A673 (cell line): ENCODE data around the gene SPATA2L. TPM values are rescaled to one million over a fixed set of nuclear protein-coding genes. Genes with fewer than 3 reads are reported as not detected.

Experiments used
- BruUV-seq: library from RNA; stranded (reverse); fragments of 400-500 nt; replicated peaks from 2 replicates; lab custom pipeline; 2021; lab: Mats Ljungman, UMichigan
- CTCF ChIA-PET: fragments of 300-600 bp; sonication (Branson Sonifier 250); formaldehyde crosslinking; loops from one replicate; lab custom pipeline; 2022; ENCODE audit warnings: antibody characterized with exemption; lab: Charles Lee
- POLR2A ChIA-PET: fragments of 300-600 bp; sonication (Branson Sonifier 250); formaldehyde crosslinking; loops from one replicate; lab custom pipeline; 2022; ENCODE audit warnings: antibody characterized with exemption; ENCODE audit not compliant: low non-redundant PET; lab: Charles Lee
- DNase-seq: peaks from one replicate; pipeline ENCODE4 v3.0.0-alpha.2; 2015; ENCODE audit warnings: low spot score
- H3K27ac ChIP-seq: fragments of 200-600 bp; sonication (generic); 2 replicates; pipeline ENCODE4 v1.5.1; 2016; ENCODE audit warnings: mixed run types, low read depth, mild to moderate bottlenecking, mixed read lengths, antibody characterized with exemption, low read length; ENCODE audit not compliant: poor library complexity, severe bottlenecking
- H3K27me3 ChIP-seq: fragments of 200-600 bp; sonication (generic); replicated peaks from 2 replicates; pipeline ENCODE4 v1.6.1; 2017; ENCODE audit warnings: mixed run types, low read depth, mild to moderate bottlenecking, mixed read lengths, antibody characterized with exemption, low read length; ENCODE audit not compliant: insufficient read depth, poor library complexity
- H3K36me3 ChIP-seq: fragments of 200-600 bp; sonication (generic); 2 replicates; pipeline ENCODE4 v1.6.1; 2016; ENCODE audit warnings: mixed run types, mild to moderate bottlenecking, mixed read lengths, antibody characterized with exemption, low read length; ENCODE audit not compliant: insufficient read depth, poor library complexity, severe bottlenecking
- H3K4me1 ChIP-seq: fragments of 200-600 bp; sonication (generic); 2 replicates; pipeline ENCODE4 v1.6.1; 2017; ENCODE audit warnings: mixed run types, mild to moderate bottlenecking, mixed read lengths, antibody characterized with exemption, low read length; ENCODE audit not compliant: insufficient read depth, poor library complexity, severe bottlenecking
- H3K4me3 ChIP-seq: fragments of 200-600 bp; sonication (generic); 2 replicates; pipeline ENCODE4 v1.5.1; 2016; ENCODE audit warnings: low read depth, mixed run types, mild to moderate bottlenecking, mixed read lengths, low read length; ENCODE audit not compliant: poor library complexity, severe bottlenecking
- H3K9me3 ChIP-seq: fragments of 200-600 bp; sonication (generic); 2 replicates; pipeline ENCODE4 v1.6.1; 2016; ENCODE audit warnings: mixed run types, low read depth, mild to moderate bottlenecking, mixed read lengths, antibody characterized with exemption, low read length; ENCODE audit not compliant: poor library complexity, severe bottlenecking
- EZH2 ChIP-seq: fragments of 200-600 bp; sonication (generic); IDR thresholded peaks from 2 replicates; pipeline ENCODE4 v1.6.1; 2017; ENCODE audit warnings: borderline replicate concordance, low read depth, mild to moderate bottlenecking, mixed read lengths, antibody characterized with exemption, low read length; ENCODE audit not compliant: poor library complexity, severe bottlenecking
- intact Hi-C: fragments of 100-400 bp; cut with micrococcal nuclease; formaldehyde crosslinking; loops from one replicate; pipeline ENCODE4 v1.10.0; 2022; ENCODE audit not compliant: unreplicated experiment
- total RNA-seq: library from RNA; stranded (reverse); gene quantifications from 2 replicates; pipeline ENCODE4 v1.2.3, GENCODE V29; 2021
- TF ChIP-seq, protein P1 (sequence below): fragments of 300-800, 200-600 bp; sonication (generic); conservative IDR thresholded peaks from 2 replicates; pipeline ENCODE4 v1.5.1; 2017; ENCODE audit warnings: low read depth, mild to moderate bottlenecking, antibody characterized with exemption, low read length, moderate library complexity, mixed read lengths

SPATA2L gene
- total RNA-seq, 1 experiment from 2014 or later: 19.1 TPM

DNA sequence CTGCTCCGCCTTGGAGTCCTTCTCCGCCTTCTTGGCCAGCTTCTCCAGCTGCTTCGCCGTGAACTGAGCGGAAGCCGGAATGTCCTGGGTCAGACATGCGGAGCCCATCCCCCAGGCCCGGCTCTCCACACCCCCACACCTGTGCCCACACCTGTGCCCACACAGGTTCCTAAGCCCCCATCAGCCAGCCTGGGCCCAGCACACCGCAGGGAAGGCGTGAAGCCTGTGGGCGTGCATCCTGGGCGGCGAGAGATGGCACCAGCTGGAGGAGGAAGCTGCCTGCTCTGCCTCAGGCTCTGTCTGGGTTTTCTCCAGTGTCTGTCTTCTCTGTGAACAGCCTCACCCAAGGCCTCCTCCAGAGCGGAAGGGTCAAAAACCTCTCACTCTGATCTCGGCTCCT, 49.9 kb downstream of the SPATA2L start:
- Histone ChIP-seq H3K9me3 (no peaks in the 10 kb centered on the region), H3K36me3 (peaks cover 10% of the 10 kb centered on the region), H3K4me3 (no peak overlapping the region), H3K4me1 (peaks cover 4% of the 10 kb centered on the region), H3K27ac (no peak overlapping the region), H3K27me3 (no peaks in the 10 kb centered on the region)
- DNase-seq: no peak
- CTCF ChIA-PET: no interaction called here
- intact Hi-C loops: no loop called here
- POLR2A ChIA-PET: no interaction called here
- no peak for TF ChIP-seq EZH2
- TF ChIP-seq, protein P1, sequence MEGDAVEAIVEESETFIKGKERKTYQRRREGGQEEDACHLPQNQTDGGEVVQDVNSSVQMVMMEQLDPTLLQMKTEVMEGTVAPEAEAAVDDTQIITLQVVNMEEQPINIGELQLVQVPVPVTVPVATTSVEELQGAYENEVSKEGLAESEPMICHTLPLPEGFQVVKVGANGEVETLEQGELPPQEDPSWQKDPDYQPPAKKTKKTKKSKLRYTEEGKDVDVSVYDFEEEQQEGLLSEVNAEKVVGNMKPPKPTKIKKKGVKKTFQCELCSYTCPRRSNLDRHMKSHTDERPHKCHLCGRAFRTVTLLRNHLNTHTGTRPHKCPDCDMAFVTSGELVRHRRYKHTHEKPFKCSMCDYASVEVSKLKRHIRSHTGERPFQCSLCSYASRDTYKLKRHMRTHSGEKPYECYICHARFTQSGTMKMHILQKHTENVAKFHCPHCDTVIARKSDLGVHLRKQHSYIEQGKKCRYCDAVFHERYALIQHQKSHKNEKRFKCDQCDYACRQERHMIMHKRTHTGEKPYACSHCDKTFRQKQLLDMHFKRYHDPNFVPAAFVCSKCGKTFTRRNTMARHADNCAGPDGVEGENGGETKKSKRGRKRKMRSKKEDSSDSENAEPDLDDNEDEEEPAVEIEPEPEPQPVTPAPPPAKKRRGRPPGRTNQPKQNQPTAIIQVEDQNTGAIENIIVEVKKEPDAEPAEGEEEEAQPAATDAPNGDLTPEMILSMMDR: no peak
- no TSS peak for BruUV-seq

DNA sequence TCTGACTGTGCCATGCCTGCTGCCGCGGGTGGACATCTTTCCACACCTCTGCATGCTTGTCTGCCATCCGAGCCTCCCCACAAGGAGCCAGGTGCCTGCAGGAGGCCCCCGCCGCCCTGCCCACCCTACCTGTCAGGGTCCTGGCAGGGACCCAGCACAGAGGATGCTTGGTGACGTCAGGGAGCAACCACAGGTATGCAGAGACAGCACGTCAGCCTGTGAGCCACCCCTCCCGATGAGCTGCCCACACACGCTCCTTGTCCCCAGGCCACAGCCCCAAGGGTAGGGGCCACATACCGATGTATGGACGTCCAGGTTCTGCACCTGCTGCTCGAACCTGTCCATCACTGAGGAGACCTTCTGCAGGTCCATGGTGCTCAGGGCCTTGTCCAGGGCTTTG, 54.6 kb downstream of the SPATA2L start:
- H3K27me3 ChIP-seq: no peaks in the 10 kb centered on the region
- H3K9me3 ChIP-seq: no peaks in the 10 kb centered on the region
- BruUV-seq: no TSS peak
- H3K4me3 ChIP-seq: no peak overlapping the region
- no peaks in the 10 kb centered on the region for H3K4me1 ChIP-seq
- intact Hi-C loops: no loop called here
- H3K36me3 ChIP-seq: peaks cover 24% of the 10 kb centered on the region
- DNase-seq: no peak
- POLR2A ChIA-PET: no interaction called here
- CTCF ChIA-PET: no interaction called here
- no peak for TF ChIP-seq EZH2
- no peak overlapping the region for H3K27ac ChIP-seq

Other genes starting within 250 kb of the SPATA2L start
- gene ANKRD11, start 211.1 kb downstream of the SPATA2L start, total RNA-seq: 217 and 248 TPM in 2 replicates
- 100 and 113 TPM in 2 replicates for gene SPG7, start 193.3 kb downstream of the SPATA2L start, total RNA-seq
- gene RPL13, start 141.0 kb downstream of the SPATA2L start, total RNA-seq: 2,140 and 2,205 TPM in 2 replicates
- gene CPNE7, start 125.9 kb downstream of the SPATA2L start, total RNA-seq: 108 and 109 TPM in 2 replicates
- gene DPEP1, start 88.1 kb downstream of the SPATA2L start, total RNA-seq: 0.49 and 0.52 TPM in 2 replicates
- gene CHMP1A, start 44.0 kb downstream of the SPATA2L start, total RNA-seq: 104 and 110 TPM in 2 replicates
- gene SPATA33, start 43.9 kb downstream of the SPATA2L start, total RNA-seq: 39.1 and 46.7 TPM in 2 replicates
- 98.0 and 104 TPM in 2 replicates for gene CDK10, start 15.0 kb downstream of the SPATA2L start, total RNA-seq
- gene VPS9D1, start 19.2 kb upstream of the SPATA2L start, total RNA-seq: 3.4 and 5.6 TPM in 2 replicates
- 37.2 and 37.3 TPM in 2 replicates for gene ZNF276, start 19.8 kb upstream of the SPATA2L start, total RNA-seq
- gene FANCA, start 114.9 kb upstream of the SPATA2L start, total RNA-seq: 198 and 207 TPM in 2 replicates
- gene SPIRE2, start 126.8 kb upstream of the SPATA2L start, total RNA-seq: 18.9 and 20.6 TPM in 2 replicates
- 190 and 202 TPM in 2 replicates for gene TCF25, start 171.9 kb upstream of the SPATA2L start, total RNA-seq
- gene MC1R, start 217.2 kb upstream of the SPATA2L start, total RNA-seq: 13.4 and 16.6 TPM in 2 replicates
- gene TUBB3, start 221.6 kb upstream of the SPATA2L start, total RNA-seq: 273 and 297 TPM in 2 replicates
- 88.8 and 90.1 TPM in 2 replicates for gene DEF8, start 247.1 kb upstream of the SPATA2L start, total RNA-seq